ENCODE results near the gene NKD2.
"Not testable (repeated sequence)": the region's sequence is repeated elsewhere in the genome, so short reads cannot be mapped to it uniquely, and the experiment has no call there.

Gene NKD2

DNA sequence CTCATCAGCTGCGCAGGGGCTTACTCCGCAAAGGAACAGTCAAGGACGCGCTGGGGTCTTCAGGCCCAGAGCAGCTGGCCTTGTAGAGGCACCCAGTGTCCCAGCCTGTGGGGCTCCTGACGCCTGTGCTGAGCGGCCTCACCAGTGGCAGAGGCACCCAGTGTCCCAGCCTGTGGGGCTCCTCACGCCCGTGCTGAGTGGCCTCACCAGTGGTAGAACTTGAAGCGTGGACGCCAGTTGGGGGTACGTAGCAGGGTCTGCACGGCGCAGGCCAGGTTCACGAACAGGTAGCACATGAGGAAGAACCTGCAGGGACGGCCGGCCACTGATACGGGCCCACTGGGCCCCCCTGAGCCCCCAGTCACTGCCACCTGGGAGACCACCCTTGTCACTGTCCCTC, 67.3 kb downstream of the NKD2 start:
- no peak for DNase-seq

DNA sequence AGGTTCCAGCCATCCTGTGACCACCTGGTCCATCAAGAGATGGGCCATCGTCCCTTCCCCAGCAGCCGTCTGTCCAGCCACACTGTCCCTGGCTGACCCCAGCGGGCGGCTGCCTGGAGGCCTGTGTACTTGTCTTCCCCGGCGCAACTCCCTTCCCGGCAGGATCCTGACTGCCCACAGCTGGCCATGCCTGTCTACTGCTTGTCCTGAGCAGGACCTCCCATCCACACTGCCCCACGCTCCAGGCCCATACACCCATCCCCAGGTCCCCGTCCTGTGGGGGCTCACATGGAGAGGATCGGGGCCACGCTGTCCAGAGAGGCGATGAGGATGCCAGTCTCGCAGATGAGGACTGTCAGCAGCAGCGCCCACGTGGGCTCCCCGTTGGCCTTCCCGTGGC, 67.8 kb downstream of the NKD2 start:
- DNase-seq: no peak

DNA sequence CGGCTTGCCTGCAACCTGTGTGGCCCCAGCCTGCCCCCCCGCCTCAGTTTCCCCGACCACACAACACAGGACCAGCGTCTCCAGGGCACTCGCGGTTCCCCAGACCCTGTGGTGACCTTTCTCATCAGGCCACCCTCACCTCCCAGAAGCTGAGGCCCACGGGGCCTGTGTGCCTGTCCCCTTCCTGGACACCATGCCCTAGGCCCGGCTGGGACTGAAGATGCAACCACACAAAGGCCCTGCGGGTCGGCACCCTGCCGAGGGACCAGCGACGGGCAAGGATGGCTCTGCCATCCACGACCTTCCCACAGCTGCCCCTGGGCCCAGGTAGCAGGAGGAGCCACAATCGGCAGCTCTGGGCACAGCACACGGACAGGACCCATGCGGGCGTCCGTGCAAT, 68.4 kb downstream of the NKD2 start:
- no peak for DNase-seq

DNA sequence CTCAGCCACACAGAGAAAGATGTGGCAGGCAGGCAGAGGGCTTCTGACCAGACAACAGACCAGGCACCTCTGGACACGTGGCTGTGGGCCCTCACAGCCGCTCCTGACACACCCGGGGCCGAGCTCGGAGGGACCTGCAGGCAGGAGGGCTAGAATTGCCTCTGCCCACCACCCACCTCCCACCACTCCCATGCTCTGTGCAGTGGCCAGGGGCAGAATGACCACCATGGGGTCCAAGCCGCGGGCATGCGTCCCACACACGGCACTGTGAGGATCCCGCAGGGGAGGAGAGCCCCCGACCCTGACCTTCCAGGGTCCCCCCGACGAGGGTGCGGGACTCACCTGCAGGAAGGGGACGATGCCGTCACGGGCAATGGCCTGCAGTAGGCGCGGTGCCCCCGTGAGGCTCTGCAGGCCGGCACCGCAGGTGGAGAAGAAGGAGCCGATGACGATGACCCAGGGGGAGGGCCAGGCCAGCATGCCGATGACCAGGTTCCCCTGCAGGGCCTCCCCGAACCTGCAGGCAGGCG, 69.0 kb downstream of the NKD2 start:
- DNase-seq: no peak

DNA sequence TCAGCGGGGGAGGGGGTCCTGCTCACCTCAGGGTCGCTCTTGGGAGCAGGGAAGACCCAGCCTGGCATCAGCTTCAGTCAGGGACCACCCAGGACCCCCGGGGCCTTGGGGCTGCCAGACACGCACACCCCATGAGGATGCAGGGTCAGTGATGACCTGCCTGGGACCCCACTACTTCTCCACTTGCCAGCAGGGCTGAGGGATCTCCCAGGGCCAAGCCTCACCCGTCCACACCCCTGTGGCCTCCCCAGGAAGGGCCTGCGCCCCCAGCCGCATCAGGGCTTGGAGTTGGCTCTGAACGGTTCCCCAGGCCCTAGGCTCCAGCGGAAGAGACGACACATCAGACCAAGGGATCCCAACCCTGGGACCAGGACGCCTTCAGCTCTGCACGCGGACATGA, 69.6 kb downstream of the NKD2 start:
- no peak for DNase-seq

DNA sequence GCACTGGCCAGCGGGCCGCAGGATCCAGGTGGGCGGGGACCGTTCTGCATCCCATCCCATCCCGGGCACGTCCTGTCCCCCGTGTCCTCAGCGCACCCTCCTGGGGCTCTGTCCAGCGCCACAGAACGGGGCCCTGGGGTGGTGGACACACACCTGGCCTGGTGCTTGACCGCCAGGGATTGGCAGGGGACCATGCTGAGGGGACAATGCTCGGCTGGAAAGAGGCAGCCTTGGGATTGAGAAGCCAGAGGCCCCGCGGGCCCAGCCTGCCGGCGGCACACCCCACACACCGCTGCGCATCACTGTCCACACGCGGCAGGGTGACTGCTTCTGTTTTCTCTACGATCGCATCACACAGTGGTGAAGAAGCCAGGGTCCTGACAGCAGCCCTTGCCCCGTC, 70.2 kb downstream of the NKD2 start:
- DNase-seq: no peak

DNA sequence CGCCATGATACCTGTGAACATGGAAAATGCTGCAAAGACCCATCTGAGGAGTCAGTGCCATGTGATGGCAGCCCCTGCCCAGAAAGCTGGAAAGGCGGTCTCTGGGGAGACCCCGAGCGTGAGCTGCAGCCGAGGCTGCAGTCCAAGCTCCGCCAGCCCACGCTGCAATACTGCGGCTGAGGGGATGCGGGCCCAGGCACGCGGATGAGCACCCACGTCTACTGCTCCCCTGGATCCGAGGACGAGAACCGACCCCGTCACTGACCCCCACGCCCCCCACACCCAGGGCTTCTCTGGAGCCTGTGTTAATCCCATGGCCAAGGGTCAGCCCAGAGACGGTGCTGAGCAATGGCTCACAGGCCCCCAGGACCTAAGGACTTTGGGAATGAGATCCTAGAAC, 70.9 kb downstream of the NKD2 start:
- DNase-seq: no peak

DNA sequence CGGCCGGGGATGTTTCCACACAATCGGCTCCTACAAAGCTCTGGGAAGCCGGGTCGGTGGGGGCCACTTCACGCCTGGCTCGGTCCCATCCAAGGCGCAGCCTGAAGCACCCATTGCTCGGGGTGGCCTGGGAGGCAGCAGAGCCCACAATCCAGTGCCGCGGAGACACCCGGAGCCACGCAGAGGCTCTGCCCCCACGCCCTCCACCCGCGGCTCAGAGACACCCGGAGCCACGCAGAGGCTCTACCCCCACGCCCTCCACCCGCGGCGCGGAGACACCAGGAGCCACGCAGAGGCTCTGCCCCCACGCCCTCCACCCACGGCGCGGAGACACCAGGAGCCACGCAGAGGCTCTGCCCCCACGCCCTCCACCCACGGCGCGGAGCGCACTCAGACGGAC, 71.4 kb downstream of the NKD2 start:
- DNase-seq: no peak

DNA sequence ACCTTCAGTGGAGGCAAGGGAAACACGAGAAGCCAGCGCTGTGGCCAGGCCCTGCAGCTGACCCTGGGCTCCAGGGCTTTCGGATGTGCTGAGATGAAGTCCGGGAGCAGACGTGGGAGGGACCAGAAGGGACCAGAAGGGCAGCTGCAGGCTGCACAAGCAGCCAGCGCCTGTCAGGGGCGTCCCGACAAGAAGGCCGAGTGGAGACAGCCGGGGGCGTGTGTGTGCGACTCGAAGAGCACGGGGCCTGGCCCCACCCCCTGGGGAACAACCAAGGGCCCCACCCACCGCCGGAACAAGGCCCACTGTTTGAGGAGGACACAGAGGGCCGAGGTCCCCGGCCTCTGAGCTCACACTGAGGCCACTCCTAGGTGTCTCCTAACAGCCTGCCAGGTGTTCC, 71.8 kb downstream of the NKD2 start:
- DNase-seq: no peak

DNA sequence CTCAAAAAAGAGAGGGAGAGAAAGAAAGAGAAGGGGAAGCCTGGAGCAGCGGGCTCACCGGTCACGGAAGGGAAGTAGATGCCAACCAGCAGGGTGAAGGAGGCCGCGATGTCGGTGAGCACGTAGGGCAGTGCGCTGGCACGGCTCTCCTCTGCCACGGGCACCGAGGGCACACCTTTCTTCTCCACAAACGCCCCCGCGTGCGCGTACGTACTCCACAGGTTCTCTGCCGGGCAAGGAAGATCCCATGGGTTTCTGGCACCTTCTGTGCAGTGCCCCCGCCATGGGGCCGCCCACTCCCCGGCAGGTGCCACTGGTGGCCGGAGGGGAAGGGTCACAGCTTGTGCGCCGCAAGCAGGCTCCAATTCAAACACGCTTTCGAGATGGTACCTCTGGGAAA, 72.9 kb downstream of the NKD2 start:
- DNase-seq: no peak

DNA sequence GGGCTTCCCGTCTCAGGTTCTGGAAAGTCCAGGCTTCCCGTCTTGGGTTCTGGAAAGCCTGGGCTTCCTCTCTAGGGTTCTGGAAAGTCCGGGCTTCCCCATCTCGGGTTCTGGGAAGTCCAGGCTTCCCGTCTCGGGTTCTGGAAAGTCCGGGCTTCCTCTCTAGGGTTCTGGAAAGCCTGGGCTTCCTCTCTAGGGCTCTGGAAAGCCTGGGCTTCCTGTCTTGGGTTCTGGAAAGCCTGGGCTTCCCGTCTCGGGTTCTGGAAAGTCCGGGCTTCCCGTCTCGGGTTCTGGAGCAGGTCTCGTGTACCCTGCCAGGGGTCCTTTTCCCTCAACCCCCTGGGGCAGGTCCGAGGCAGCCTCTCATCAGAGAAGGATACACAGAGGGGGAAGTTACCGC, 74.4 kb downstream of the NKD2 start:
- DNase-seq: not testable (repeated sequence)

DNA sequence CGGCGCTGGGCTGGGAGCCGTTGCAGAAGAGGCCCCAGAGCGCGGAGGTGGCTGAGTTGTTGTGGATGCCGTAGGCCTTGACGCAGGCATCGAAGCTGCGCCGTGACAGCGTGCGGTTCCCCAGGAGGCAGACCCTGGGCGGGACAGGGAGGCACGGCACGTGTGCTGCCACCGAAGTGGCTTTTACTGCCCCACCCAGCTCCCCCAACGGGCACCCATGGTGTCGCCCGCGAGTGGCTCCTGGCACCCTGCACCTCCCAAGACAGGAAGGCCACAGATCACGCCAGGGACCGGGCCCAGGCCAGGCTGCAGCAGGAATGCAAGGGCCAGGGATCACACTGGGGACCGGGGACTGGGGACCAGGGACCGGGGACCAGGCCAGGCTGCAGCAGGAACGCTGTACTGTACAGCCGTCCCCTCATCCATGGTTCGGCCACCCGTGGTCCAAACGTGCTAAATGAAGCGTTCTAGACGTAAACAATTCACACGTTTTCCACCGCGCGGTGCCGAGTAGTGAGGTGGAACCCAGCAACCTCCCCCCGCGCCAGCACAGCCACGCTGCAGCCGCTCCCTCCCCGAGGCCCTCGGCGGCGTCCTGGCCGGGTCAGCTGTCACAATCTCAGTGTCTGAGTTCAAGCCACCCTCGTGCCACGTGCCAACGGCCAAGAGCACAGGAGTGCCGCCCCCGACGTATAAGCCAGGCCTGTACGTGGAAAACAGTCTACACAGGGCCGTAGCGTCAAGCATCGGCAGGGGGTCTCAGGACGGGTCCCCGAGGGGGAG, 75.4 kb downstream of the NKD2 start:
- DNase-seq: no peak

DNA sequence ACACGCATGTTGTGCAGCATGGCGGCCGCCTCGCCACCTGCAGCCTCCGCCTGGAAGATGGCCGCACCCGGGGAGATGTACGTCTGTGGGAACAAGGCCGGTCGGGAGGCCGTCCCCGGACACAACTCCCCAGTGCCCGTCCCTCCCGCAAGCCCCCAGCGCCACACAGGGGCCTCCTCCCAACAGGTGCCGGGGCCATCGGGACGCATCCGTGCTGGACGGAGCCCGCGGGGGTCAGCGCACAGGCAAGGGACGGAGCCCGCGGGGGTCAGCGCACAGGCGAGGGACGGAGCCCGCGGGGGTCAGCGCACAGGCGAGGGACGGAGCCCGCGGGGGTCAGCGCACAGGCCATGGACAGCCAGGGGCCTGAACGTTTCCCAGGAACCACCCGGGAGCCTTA, 76.8 kb downstream of the NKD2 start:
- no peak for DNase-seq

DNA sequence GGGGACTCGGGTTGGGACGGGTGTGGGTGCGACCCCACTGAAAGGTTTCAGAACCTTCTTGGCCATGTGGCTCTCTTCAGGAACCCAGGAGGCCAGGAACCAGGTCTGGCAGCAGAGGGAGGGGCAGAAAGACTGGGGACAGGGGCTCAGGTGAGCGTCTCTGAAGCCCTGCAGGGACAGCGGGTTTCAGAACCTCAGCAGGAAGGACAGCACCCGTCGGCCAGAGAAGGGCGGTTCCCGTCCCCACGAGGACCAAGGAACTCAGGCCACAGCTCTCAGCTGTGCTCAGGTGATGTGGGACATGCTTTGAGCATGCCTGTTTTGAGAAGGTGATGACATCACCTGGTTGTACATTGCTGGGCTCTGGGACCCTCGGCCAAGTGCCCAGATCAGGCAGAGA, 77.5 kb downstream of the NKD2 start:
- DNase-seq: no peak

DNA sequence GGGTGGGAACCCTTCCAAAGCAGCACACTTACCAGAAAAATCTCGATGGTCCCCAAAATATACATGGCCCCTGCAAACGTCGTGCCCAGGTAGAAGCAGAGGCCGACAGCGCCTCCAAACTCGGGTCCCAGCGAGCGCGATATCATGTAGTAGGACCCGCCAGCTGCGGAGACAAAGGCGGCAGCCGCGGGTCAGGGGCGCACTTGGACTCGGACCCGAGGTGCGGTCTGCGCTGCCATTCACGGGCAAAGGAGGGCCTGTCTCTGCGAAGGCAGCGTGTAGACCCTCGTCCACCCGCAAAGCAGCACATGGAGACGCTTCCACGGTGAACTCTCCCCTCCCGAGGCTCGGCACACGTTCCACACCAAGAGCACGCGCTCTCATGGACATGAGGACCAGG, 78.3 kb downstream of the NKD2 start:
- DNase-seq: no peak

DNA sequence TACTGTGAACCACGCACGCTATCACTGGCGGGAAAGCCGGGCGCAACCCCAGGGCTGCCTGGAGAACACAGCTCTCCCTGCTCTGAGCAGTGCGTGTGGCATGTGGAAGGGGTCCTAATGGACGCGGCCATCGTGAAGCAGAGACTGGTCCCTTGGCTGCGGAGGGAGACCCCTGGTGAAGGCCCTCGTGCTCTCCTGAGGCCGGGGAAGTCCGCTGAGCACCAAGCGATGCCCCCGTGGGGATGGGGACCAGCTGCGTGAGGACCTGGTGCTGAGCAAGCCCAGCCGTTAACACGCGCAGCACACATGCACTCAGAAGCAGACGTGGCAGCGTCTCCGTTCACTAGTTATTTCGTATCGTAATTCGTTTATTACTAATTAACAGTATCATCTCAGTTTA, 78.8 kb downstream of the NKD2 start:
- no peak for DNase-seq

DNA sequence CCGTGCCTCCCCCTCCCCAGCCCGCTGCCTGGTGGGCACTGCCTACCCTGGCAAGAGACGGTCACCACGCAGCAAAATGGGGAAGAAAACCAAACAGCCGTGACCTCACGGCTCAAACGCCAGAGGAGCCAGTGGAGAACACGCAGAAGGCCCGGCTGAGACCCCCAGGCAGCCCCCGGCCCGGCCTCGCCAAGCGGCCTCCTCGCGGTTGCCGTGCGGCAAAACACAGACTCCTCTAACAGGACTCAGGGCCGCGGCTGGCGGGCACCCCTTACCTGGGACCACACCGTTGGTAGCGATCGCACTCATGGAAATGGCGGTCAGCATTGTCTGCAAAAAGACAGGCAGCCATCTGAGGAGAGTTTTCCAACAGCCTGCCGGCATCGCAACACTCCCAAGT, 79.4 kb downstream of the NKD2 start:
- no peak for DNase-seq

All from hematopoietic multipotent progenitor cell treated with erythropoietin and hydrocortisone succinate and interleukin-3 and kit ligand, for 6 days (in vitro differentiated cells).